DND-41 (cell line): Measurements from ENCODE around the gene NDUFA3.

Source experiments
- EZH2 ChIP-seq: IDR thresholded peaks from 3 replicates; pipeline ENCODE4 v1.6.1; 2012; ENCODE audit warnings: borderline replicate concordance, low read depth, mild to moderate bottlenecking, moderate library complexity, low read length, inconsistent platforms; ENCODE audit not compliant: severe bottlenecking
- TF ChIP-seq, protein P1 (sequence below): IDR thresholded peaks from 2 replicates; pipeline ENCODE4 v1.5.1; 2012; ENCODE audit warnings: borderline replicate concordance, low read length, moderate library complexity, mild to moderate bottlenecking; ENCODE audit not compliant: poor library complexity, severe bottlenecking; ENCODE audit errors: extremely low read depth

DNA sequence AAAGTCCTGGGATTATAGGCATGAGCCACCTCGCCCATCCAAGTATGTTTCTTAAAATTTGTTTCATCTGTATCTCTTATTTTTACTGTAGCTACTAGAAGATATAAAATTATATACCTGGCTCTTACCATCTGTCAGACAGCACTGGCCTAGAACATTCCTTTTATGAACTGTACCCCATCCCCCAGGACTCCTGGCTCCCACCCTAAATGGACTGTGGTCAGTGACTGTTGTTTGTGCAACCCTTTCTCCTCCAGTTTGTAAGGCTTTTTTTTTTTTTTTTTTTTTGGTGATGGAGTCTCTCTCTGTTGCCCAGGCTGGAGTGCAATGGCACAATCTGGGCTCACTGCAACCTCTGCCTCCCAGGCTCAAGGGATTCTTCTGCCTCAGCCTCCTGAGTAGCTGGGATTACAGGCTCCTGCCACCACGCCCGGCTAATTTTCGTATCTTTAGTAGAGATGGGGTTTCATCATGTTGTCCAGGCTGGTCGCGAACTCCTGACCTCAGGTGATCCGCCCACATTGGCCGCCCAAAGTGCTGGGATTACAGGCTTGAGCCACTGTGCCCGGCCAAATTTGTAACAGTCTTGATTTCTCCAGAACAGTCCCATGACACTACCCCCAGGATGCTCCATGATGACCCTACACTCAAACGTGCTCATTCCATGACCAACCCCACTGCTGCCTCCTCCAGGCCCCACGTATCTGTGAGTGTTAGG, 2.5 kb downstream of the NDUFA3 start:
- TF ChIP-seq EZH2 = no peak
- TF ChIP-seq, protein P1, sequence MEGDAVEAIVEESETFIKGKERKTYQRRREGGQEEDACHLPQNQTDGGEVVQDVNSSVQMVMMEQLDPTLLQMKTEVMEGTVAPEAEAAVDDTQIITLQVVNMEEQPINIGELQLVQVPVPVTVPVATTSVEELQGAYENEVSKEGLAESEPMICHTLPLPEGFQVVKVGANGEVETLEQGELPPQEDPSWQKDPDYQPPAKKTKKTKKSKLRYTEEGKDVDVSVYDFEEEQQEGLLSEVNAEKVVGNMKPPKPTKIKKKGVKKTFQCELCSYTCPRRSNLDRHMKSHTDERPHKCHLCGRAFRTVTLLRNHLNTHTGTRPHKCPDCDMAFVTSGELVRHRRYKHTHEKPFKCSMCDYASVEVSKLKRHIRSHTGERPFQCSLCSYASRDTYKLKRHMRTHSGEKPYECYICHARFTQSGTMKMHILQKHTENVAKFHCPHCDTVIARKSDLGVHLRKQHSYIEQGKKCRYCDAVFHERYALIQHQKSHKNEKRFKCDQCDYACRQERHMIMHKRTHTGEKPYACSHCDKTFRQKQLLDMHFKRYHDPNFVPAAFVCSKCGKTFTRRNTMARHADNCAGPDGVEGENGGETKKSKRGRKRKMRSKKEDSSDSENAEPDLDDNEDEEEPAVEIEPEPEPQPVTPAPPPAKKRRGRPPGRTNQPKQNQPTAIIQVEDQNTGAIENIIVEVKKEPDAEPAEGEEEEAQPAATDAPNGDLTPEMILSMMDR = no peak
